Keratinocyte (primary cell): ENCODE measurements around the gene SF3B2.

Experiments used
- EZH2 ChIP-seq: IDR thresholded peaks from one replicate; pipeline ENCODE4 v1.6.1; 2012; ENCODE audit warnings: inconsistent platforms, mild to moderate bottlenecking, low read length, moderate library complexity
- TF ChIP-seq, protein P1 (sequence below), 3 experiments: IDR thresholded peaks in 1 of 3; conservative IDR thresholded peaks in 1 of 3; optimal IDR thresholded peaks in 1 of 3; 2 replicates in 2 of 3; 3 replicates in 1 of 3; pipeline versions ENCODE3 to v1.5.1; 2011; ENCODE audit warnings: low read length in 3 of 3, mild to moderate bottlenecking in 3 of 3, moderate library complexity in 2 of 3, control low read depth in 1 of 3, inconsistent platforms in 1 of 3; ENCODE audit not compliant: insufficient read depth in 2 of 3; ENCODE audit errors: extremely low read depth in 1 of 3

DNA sequence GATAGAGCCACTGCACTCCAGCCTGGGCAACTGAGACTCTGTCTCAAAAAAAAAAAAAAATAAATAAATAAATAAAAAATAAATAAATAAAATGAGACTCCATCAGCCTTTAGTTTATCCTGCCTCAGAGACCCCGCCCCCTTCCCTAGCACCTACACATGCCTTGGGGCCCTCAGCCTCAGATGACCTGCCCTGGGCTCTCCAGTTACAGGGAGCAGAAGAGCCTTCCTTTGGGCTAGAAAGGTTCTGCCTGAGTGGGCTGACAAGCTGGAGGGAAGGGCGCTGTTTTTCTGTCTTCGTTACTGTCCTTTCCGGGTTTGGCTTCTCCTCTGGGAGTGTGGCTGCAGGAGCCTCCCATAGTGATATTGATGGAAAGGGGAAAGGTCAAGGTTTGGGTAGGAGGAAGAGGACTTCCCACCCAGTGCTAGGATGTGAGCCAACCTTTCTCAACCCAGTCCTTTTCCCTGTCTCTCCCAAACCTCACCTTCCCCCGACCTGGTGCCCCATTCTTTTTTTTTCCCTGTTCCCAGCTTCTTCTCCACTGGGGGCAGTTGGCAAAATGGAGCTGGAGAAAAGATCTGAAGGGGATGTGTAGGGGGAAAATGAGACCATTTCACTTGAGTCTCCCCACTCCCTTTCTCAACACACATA lies 1.5 kb upstream of the SF3B2 start:
- TF ChIP-seq, protein P1, sequence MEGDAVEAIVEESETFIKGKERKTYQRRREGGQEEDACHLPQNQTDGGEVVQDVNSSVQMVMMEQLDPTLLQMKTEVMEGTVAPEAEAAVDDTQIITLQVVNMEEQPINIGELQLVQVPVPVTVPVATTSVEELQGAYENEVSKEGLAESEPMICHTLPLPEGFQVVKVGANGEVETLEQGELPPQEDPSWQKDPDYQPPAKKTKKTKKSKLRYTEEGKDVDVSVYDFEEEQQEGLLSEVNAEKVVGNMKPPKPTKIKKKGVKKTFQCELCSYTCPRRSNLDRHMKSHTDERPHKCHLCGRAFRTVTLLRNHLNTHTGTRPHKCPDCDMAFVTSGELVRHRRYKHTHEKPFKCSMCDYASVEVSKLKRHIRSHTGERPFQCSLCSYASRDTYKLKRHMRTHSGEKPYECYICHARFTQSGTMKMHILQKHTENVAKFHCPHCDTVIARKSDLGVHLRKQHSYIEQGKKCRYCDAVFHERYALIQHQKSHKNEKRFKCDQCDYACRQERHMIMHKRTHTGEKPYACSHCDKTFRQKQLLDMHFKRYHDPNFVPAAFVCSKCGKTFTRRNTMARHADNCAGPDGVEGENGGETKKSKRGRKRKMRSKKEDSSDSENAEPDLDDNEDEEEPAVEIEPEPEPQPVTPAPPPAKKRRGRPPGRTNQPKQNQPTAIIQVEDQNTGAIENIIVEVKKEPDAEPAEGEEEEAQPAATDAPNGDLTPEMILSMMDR (optimal IDR thresholded peaks at IDR 0.05 in 1 of 3, IDR thresholded peaks at IDR 0.05 in 1 of 3, conservative IDR thresholded peaks at IDR 0.05 in 1 of 3; ENCODE audit: extremely low read depth in 1 of 3, insufficient read depth in 2 of 3, low read length in 3 of 3), result no peak
- TF ChIP-seq EZH2, result no peak
